GM19025 (cell line): ENCODE data around the gene NUB1.

Experiments
- ATAC-seq: cut with Tn5 transposase; IDR thresholded peaks from one replicate; pipeline ENCODE4 v1.9.1; 2021; ENCODE audit warnings: mild to moderate bottlenecking, low read depth, moderate library complexity; ENCODE audit not compliant: unreplicated experiment

Gene NUB1

DNA sequence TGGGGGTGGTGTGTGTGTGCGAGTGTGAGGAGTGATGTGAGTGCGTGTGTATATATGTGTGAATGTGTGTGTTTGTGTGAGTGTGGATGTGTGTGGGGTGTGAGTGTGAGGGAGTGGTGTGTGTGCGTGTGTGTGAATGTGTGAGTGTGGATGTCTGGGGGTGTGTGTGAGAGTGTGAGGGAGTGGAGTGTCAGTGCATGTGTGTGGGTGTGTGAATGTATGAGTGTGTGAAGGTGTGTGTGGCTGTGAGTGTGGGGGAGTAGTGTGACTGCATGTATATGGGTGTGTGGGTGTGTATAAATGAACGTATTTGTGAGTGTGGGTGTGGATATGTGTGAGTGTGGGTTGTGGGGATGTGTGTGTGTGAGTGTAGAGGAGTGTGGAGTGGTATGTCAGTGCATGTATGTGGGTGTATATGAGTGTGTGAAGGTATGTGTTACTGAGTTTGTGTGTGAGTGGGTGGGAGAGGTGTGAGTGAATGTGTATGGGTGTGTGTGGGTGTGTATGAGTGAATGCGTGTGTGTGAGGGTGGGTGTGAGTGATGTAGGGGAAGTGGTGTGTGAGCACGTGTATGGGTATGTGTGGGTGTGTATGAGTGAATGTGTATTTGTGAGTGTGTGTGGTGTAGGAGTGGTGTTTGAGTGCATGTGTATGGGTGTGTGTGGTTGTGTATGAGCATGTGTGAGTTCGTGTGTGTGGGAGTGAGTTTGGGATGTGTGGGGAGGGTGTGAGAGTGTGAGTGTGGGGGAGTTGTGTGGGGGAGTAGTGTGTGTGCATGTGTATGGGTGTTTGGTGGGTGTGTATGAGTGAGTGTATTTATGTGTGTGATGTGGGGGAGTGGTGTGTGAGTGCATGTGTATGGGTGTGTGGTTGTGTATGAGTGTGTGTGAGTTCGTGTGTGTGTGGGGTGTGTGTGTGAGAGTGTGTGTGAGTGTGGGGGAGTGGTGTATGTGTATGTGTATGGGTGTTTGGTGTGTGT lies 28.5 kb upstream of the NUB1 start:
- no peak for ATAC-seq

- no peak for ATAC-seq
Observed at GRCh38 chr7:151313857-151314256, 27.8 kb upstream of the NUB1 start.

- no peak for ATAC-seq
Observed at GRCh38 chr7:151314401-151314800, 27.2 kb upstream of the NUB1 start.

GRCh38 chr7:151315038-151315655 lies 26.5 kb upstream of the NUB1 start:
- no peak for ATAC-seq

DNA sequence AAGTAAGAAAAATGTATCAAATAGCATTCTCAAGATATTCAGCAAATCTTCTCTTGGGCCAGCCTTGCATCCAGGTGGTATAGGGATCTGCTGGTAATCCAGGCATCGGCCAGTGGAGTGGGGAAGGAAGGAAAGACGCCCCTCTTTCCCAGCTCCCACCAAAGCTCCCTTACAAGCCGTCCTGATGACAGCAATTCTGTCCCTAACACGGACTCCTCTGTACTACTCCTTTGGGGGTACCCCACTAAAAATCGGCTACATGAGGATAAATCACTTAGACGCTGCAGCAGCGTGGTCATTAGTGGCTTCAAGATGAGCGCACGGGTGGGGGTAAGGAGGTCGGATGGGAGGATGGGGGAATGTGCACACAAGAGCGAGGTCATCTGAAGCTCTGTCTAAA lies 24.7 kb upstream of the NUB1 start:
- ATAC-seq: no peak

- ATAC-seq: no peak
Observed at GRCh38 chr7:151317936-151318335, 23.7 kb upstream of the NUB1 start.

DNA sequence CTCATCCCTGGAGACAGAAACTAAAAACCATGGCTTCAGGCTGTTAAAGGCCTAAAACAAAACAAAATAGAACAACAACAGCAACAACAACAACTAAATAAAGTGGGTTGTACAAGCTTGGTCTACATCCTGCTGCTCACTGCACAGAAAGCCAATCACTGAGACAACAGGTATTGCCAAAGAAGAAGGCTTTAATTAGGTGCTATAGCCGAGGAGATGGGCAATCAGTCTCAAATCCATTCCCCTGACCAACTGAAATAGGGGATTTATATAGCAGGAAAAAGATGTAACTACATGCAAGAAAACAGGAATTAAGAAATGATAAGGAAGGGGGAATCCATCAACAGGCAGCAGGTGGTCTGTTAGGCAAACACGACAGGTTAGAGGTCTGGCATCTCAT lies 22.4 kb upstream of the NUB1 start:
- ATAC-seq: no peak

GRCh38 chr7:151320263-151320845 lies 21.3 kb upstream of the NUB1 start:
- no peak for ATAC-seq

DNA sequence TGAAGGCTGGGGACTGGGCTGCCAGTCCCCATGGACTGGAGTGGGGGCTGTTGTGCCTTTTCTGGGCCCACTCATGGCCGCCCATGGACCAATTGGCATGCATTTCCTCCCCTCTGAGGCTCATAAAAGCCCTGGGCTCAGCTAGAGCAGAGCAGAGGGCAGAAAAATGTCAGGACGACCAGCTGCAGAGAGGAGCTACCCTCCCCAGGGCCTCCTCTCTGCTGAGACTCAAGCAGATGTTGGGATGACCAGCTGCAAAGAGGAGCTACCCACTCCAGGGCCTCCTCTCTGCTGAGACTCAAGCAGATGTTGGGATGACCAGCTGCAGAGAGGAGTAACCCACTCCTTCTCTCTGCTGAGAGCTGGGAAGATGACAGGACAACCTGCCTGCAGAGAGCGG lies 20.3 kb upstream of the NUB1 start:
- ATAC-seq: no peak

GRCh38 chr7:151322906-151323305 lies 18.7 kb upstream of the NUB1 start:
- ATAC-seq: no peak

DNA sequence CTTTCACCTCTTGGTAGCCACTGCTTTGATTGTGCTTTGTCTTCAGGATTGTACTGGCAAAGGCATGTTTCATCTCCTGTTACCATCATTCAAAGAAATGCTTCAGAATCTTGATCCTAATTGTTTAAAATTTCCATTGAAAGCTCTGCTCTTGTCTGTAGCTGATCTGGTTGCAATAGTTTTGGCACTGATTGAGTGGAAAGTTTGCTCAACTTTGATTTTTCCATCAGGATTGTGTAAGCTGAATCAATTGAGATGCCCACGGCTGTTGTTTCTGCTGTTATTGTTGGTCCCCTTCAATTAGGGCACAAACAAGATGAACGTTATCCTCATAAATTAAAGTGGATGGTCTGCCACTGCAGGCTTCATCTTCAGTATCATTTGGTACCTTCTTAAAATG lies 14.6 kb upstream of the NUB1 start:
- ATAC-seq: no peak

GRCh38 chr7:151327659-151328058 lies 14.0 kb upstream of the NUB1 start:
- no peak for ATAC-seq

DNA sequence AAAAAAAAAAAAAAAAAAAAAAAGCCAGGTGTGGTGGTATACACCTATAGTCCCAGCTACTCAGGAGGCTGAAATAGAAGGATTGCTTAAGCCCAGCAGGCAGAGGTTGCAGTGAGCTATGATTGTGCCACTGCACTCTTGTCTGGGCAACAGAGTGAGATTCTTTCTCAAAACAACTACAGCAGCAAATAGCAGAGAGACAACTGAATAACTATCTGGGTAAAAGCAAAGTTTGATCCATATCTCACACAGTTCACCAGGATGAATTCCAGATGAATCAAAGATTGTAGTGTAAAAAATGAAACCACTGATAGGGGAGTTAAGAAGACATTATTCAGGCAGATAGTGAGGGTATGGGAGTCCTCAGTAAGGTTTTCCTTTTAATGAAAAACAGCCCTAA lies 11.4 kb upstream of the NUB1 start:
- ATAC-seq: no peak

DNA sequence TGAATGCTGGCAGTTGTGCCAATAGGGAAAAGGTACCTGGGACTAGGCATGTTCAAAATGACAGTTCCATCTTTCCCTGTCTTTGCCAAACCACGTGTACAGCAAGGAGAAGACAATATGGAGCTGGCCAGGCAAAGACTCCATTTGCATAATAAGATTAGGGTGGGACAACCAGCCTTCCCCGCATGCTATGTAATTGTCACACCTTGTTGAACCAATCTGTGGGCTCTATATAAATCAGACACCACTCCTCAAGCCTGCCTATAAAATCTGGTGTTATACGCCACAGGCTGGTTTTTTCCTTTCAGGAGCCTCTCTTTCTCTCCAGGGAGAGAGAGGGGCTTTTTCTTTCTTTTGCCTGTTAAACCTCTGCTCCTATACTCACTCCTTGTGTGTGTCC lies 11.0 kb upstream of the NUB1 start:
- ATAC-seq: no peak

DNA sequence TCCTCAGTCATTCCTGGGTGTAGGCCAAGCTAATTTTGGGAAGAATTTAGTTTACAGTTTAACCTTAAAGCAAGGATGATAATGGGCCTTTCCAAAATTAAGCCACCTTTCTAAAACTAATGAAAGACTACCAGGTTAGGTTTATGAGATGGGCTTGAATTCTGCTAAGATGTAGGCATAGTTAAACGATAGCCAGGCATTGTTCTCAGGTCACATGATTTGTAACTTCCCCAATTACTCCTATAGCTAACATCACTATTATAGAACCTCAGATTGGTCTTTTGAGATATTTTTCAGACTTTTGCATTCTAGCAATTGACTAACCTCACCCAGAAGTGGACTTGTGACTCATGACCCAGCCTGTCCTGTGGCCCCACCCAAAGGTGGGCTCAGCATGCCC lies 7.0 kb upstream of the NUB1 start:
- no peak for ATAC-seq

GRCh38 chr7:151336027-151336708 lies 5.4 kb upstream of the NUB1 start:
- ATAC-seq: no peak

DNA sequence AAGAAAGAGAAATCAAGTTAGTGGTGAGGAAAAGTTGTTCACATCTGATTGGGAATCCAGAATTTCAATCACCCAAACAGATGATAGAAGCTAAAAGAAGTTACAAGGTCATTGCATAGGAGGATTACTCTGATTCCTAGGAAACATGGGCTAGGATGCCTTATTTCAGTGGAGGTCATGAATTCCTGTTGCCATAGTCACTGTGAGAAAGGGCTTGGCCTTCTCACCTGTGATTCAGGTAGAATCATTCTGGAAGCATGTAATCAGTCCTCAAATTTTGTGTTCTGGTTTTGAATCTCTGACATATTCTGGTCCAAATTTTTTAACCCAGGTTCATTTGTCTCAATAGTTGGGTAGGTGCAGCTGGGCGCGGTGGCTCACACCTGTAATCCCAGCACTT lies 4.3 kb upstream of the NUB1 start:
- ATAC-seq: no peak

- no peak for ATAC-seq
Observed at GRCh38 chr7:151338809-151339208, 2.8 kb upstream of the NUB1 start.

DNA sequence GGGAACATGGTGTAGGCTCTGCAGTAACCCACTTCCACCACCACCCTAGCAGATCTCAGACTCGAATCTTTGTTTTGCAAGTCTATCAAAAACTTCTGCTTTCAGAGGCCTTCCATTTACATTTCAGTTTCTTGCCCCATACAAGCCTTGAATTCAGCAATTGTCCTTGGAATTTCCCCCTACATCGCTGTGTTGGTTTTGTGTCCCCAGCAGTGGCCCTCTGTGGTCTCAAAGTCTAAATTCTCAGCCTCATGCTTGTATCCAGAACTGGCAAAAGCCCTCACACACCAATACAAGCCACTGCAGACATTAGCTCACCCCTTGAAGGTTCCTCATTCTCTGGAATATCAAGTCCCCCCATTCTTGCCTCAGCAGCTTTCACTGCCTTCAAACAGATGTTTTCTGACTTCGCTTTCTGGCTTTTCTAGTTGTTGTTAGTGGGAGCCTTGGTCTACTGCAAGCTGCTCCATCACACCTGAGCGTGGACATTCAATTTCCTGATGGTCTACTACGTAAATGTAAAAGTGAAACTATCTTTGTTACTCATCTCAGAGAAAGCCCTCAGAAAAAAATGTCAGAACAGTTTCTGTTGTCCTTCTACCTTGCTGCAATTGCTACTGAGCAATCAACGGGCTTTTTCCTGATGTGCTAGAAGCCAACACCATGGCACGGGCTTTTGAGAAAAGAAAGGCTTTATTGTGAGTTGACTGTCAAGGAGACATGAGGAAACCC lies 1.8 kb upstream of the NUB1 start:
- peak; percentile 37 for ATAC-seq

DNA sequence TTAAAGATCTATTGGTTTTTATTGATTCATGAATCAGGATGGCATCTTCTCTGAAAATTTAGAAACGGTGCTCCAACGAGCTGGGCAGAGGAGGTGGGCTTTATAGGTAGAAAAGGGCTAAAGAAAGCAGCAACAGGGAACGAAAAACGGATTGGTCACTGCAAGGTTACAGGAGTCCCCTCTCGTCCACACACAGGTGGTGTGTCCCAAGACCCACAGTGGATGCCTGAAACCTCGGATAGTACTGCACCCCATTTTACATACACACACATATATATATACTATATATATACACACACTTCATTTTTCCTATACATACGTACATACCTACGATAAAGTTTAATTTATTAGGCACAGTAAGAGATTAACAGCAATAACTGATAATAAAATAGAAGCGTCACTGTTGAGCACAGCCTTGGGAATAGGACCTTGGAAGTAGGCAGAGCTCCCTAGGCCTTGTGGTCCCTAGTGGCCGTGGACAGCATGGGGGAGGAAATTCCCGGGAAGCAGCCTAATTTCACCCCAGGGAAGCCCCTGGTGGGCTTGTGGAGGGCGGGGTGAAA lies 737 bp upstream of the NUB1 start:
- no peak for ATAC-seq
